Subcutaneous abdominal adipose tissue (tissue), 5 donors: Measurements from ENCODE around the gene NUP214.
"Not testable (repeated sequence)": the region's sequence is repeated elsewhere in the genome, so short reads cannot be mapped to it uniquely, and the experiment has no call there.

Experiments
- H3K27ac ChIP-seq: one replicate; pipeline ENCODE4 v1.7.0; 2013; ENCODE audit warnings: low read depth, mild to moderate bottlenecking, inconsistent platforms, low read length, moderate library complexity
- H3K27me3 ChIP-seq, 5 donors: one replicate each; pipeline ENCODE4 v1.7.0; 2013; ENCODE audit warnings: low read length in 5 of 5, inconsistent platforms in 1 of 5; ENCODE audit not compliant: control insufficient read depth in 5 of 5, insufficient read depth in 4 of 5
- H3K36me3 ChIP-seq, 5 donors: one replicate each; pipeline ENCODE4 v1.7.0; 2013; ENCODE audit warnings: low read length in 5 of 5; ENCODE audit not compliant: control insufficient read depth in 5 of 5, insufficient read depth in 5 of 5
- H3K4me1 ChIP-seq, 5 donors: one replicate each; pipeline ENCODE4 v1.7.0; 2013; ENCODE audit warnings: low read length in 5 of 5, mild to moderate bottlenecking in 3 of 5, moderate library complexity in 1 of 5; ENCODE audit not compliant: control insufficient read depth in 5 of 5, insufficient read depth in 5 of 5
- H3K4me3 ChIP-seq, 5 donors: one replicate each; pipeline ENCODE4 v1.7.0; 2013; ENCODE audit warnings: low read length in 5 of 5, low read depth in 1 of 5
- H3K9ac ChIP-seq, 5 donors: one replicate each; pipeline ENCODE4 v1.7.0; 2013; ENCODE audit warnings: low read length in 5 of 5, mild to moderate bottlenecking in 4 of 5, moderate library complexity in 3 of 5
- H3K9me3 ChIP-seq, 5 donors: one replicate each; pipeline ENCODE4 v1.7.0; 2013; ENCODE audit warnings: low read length in 5 of 5; ENCODE audit not compliant: control insufficient read depth in 5 of 5
- donor health status: healthy.
- donor health status: healthy.
- donor health status: healthy.
- donor health status: healthy.
- donor health status: healthy.

The NUP214 gene

DNA sequence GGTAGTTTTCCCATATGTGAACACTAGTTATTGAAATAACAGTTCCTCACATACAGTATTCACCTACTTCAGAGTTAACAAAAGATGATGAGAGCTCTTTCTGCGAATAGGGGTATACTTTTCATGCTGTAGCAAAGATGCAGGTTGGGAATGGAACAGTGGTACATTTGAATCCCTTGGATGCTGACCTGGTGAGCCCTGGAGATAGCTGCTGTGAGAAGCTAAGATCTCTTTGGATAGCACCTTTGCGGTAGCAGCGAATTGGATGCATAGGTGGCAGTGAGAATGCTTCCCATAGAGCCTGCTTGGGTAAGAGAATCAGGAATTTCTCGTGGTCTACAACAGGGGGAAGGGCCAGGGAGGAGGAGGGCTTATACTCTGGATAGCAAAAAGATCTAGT is 61.2 kb downstream of the NUP214 start:
- H3K9ac ChIP-seq = no peak overlapping the region
- H3K4me3 ChIP-seq = no peak overlapping the region
- peaks cover 47 to 72% (median 52%) of the 10 kb centered on the region in 5 donors for H3K36me3 ChIP-seq
- no peaks in the 10 kb centered on the region for H3K27me3 ChIP-seq
- H3K27ac ChIP-seq = no peak overlapping the region
- no peaks in the 10 kb centered on the region for H3K9me3 ChIP-seq
- no peaks in the 10 kb centered on the region for H3K4me1 ChIP-seq

DNA sequence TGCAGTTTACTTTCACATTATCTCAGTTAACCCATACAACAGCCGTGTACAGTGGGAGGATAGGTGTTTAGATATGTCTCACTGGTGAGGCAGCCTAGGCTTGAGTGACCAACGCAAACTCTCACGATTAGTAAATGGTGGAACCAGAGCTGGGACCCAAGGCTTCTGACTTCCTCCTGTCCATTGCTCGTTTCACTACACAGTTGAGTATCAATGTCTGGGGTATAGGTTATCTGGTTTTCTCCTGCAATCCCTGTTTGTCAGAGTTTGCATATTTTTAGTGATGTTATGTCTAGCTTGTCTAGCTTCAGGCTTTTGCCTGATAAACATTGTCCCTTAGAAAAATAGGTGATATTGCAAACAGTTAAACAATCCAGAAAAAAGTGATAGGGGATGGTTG is 62.6 kb downstream of the NUP214 start:
- Histone ChIP-seq H3K4me3 (no peak overlapping the region), H3K4me1 (no peaks in the 10 kb centered on the region), H3K9ac (no peak overlapping the region), H3K27ac (no peak overlapping the region), H3K9me3 (no peaks in the 10 kb centered on the region), H3K36me3 (peaks cover 51 to 72% (median 59%) of the 10 kb centered on the region in 5 donors), H3K27me3 (no peaks in the 10 kb centered on the region)

DNA sequence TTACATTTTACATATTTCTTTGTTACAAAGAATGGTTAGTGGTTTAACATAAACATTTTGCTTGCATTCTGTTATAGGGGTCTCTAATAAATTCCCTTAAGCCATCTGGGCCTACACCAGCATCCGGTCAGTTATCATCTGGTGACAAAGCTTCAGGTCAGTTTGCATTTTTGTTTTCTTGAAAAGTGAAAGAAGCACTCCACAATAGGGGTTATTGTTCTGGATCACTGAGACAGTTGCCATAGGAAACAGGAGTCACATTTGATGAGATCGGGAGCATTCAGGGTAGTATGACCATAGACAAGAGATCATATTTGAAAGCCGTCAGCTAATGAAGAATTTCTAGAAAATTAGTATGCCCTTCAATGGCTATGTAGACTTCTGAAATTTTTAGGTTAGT is 63.6 kb downstream of the NUP214 start:
- Histone ChIP-seq H3K27me3 (no peaks in the 10 kb centered on the region), H3K4me1 (no peaks in the 10 kb centered on the region), H3K36me3 (peaks cover 51 to 71% (median 59%) of the 10 kb centered on the region in 5 donors), H3K27ac (no peak overlapping the region), H3K4me3 (no peak overlapping the region), H3K9ac (no peak overlapping the region), H3K9me3 (no peaks in the 10 kb centered on the region)

DNA sequence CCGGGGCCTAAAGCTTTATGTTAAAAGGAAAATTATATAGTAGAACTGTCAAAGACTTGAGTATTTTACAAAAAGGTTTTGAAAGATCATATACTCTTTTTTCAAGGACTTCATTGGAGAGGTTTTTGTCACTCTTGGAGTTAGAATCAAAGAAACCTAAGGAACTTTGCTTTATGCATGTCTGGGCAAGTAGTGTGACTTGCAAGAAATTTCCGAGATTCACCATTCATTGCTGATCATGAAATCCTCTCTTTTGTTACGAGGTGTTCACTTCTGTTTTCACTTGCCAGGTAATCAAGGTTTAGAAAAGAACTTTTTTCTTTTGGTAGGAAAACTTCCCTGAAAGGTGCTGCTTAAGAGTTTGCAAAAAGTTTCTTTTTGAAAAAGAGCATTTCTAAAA is 64.8 kb downstream of the NUP214 start:
- Histone ChIP-seq H3K9ac (no peak overlapping the region), H3K36me3 (peaks cover 50 to 81% (median 69%) of the 10 kb centered on the region in 5 donors), H3K27ac (no peak overlapping the region), H3K4me3 (no peak overlapping the region), H3K9me3 (no peaks in the 10 kb centered on the region), H3K4me1 (no peaks in the 10 kb centered on the region), H3K27me3 (no peaks in the 10 kb centered on the region)

DNA sequence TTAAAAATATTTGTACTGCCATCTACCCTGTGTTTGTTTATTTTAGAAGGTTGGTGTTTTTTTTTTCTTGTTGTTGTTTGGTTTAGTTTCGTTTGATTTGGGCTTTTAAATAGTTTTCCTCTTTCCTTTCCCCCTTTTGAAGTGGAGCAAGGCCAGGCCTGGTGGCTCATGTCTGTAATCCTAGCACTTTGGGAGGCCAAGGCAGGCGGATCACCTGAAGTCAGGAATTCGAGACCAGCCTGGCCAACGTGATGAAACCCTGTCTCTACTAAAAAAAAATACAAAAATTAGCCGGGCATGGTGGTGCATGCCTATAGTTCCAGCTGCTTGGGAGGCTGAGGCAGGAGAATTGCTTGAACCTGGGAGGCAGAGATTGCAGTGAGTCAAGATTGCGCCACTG is 65.6 kb downstream of the NUP214 start:
- peaks cover 50 to 81% (median 64%) of the 10 kb centered on the region in 5 donors for H3K36me3 ChIP-seq
- not testable (repeated sequence) for H3K4me3 ChIP-seq, H3K9me3 ChIP-seq, H3K27ac ChIP-seq, H3K4me1 ChIP-seq, H3K27me3 ChIP-seq, H3K9ac ChIP-seq

DNA sequence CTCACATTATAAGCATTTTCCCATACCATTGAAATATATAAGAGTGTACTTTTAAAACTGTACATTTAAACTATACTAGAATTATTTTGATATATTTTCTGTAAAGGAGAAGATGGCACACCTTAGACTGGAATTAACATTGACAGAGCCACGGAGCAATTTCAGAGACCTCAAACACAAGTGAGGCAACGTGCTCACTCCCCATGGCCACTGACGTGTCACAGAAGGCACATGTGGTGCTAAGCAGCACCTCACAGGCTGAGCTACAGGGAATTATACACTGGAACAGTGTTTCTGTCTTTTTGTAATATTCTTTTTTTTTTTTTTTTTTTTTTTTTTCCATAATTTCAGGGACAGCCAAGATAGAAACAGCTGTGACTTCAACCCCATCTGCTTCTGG is 66.5 kb downstream of the NUP214 start:
- Histone ChIP-seq H3K27ac (no peak overlapping the region), H3K27me3 (no peaks in the 10 kb centered on the region), H3K9me3 (no peaks in the 10 kb centered on the region), H3K4me1 (no peaks in the 10 kb centered on the region), H3K9ac (no peak overlapping the region), H3K4me3 (no peak overlapping the region), H3K36me3 (peaks cover 44 to 81% (median 62%) of the 10 kb centered on the region in 5 donors)

DNA sequence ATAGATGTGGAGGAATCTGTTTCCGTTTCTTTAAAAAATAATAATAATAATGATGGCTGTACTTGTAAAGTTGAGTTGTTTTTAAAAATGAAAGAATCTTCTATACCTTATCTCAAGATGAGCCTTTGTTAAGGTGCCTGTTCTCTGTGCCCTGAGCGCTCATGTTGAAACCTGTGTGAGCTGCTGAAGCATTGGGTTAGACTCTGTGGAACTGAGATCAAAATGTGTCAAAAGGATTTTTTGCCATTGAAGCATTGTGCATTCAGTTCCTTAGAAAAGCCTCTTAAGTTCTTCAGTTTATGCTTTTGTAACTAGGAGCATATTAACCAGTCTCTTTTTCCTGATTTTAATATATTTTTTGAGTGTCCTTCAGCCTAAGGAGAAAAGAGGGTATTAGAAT is 67.7 kb downstream of the NUP214 start:
- H3K36me3 ChIP-seq = peaks cover 42 to 81% (median 63%) of the 10 kb centered on the region in 5 donors
- H3K9me3 ChIP-seq = no peaks in the 10 kb centered on the region
- no peak overlapping the region for H3K27ac ChIP-seq
- H3K9ac ChIP-seq = no peak overlapping the region
- no peak overlapping the region for H3K4me3 ChIP-seq
- no peaks in the 10 kb centered on the region for H3K27me3 ChIP-seq
- no peaks in the 10 kb centered on the region for H3K4me1 ChIP-seq

DNA sequence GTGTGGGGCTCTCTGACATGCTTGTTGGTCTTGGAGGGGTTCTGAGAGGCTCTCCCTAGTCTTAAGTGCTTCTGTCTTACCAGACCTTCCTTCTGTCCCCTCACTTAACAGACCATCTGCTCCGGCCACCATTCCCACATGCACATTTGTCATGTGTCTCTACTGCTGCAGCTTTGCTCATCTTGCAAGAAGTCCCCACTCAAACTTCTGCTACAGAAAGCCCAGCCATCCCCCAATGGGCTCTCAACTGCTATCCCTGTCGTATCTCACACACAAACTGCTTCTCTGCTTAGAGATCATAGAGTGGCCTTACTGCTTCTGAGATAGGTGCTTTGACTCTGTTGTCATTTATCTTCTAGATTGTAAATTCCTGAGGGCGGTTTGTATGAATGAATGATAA is 69.4 kb downstream of the NUP214 start:
- Histone ChIP-seq H3K27ac (no peak overlapping the region), H3K9ac (no peak overlapping the region), H3K9me3 (no peaks in the 10 kb centered on the region), H3K4me1 (no peaks in the 10 kb centered on the region), H3K4me3 (no peak overlapping the region), H3K27me3 (no peaks in the 10 kb centered on the region), H3K36me3 (peaks cover 31 to 78% (median 64%) of the 10 kb centered on the region in 5 donors)

DNA sequence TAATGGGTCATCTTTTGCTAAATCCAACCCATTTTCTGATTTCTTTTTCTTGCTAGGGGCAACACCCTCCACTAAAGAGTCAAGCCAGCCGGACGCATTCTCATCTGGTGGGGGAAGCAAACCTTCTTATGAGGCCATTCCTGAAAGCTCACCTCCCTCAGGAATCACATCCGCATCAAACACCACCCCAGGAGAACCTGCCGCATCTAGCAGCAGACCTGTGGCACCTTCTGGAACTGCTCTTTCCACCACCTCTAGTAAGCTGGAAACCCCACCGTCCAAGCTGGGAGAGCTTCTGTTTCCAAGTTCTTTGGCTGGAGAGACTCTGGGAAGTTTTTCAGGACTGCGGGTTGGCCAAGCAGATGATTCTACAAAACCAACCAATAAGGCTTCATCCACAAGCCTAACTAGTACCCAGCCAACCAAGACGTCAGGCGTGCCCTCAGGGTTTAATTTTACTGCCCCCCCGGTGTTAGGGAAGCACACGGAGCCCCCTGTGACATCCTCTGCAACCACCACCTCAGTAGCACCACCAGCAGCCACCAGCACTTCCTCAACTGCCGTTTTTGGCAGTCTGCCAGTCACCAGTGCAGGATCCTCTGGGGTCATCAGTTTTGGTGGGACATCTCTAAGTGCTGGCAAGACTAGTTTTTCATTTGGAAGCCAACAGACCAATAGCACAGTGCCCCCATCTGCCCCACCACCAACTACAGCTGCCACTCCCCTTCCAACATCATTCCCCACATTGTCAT is 72.0 kb downstream of the NUP214 start:
- Histone ChIP-seq H3K36me3 (peaks cover 23 to 70% (median 63%) of the 10 kb centered on the region in 5 donors), H3K27me3 (no peaks in the 10 kb centered on the region), H3K9ac (no peak overlapping the region), H3K4me1 (no peaks in the 10 kb centered on the region), H3K9me3 (no peaks in the 10 kb centered on the region), H3K27ac (no peak overlapping the region), H3K4me3 (no peak overlapping the region)

DNA sequence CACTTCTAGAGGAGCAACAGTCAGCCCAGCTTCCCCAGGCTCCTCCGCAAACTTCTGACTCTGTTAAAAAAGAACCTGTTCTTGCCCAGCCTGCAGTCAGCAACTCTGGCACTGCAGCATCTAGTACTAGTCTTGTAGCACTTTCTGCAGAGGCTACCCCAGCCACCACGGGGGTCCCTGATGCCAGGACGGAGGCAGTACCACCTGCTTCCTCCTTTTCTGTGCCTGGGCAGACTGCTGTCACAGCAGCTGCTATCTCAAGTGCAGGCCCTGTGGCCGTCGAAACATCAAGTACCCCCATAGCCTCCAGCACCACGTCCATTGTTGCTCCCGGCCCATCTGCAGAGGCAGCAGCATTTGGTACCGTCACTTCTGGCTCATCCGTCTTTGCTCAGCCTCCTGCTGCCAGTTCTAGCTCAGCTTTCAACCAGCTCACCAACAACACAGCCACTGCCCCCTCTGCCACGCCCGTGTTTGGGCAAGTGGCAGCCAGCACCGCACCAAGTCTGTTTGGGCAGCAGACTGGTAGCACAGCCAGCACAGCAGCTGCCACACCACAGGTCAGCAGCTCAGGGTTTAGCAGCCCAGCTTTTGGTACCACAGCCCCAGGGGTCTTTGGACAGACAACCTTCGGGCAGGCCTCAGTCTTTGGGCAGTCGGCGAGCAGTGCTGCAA is 72.8 kb downstream of the NUP214 start:
- no peak overlapping the region for H3K9ac ChIP-seq
- peaks cover 22 to 71% (median 62%) of the 10 kb centered on the region in 5 donors for H3K36me3 ChIP-seq
- no peak overlapping the region for H3K27ac ChIP-seq

More for the DNA sequence above, 72.8 kb downstream of the NUP214 start:
- Histone ChIP-seq H3K9me3 (no peaks in the 10 kb centered on the region), H3K27me3 (no peaks in the 10 kb centered on the region), H3K4me1 (no peaks in the 10 kb centered on the region), H3K4me3 (no peak overlapping the region)
